Activated naive CD4-positive, alpha-beta T cell treated with anti-CD3 and anti-CD28 coated beads, Interleukin-2, amount 50 U/mL, for 72 hours (primary cell): ENCODE measurements around the gene OR52A1. TPM values are rescaled to one million over a fixed set of nuclear protein-coding genes. Genes with fewer than 3 reads are reported as not detected.
"Not testable (repeated sequence)": the region's sequence is repeated elsewhere in the genome, so short reads cannot be mapped to it uniquely, and the experiment has no call there.

ENCODE experiments used
- ATAC-seq, 2 donors: fragments of 150-1000 bp; cut with Tn5 transposase; 2 replicates each; pipeline ENCODE4 v1.10.0; 2021; ENCODE audit warnings: mild to moderate bottlenecking in 2 of 2, moderate library complexity in 2 of 2
- DNase-seq, 2 donors: peaks; one replicate each; pipeline ENCODE4 v3.0.0; 2021 to 2022; ENCODE audit warnings: low spot score in 2 of 2
- H3K27ac Mint-ChIP-seq, 2 donors: one replicate each; pipeline ENCODE4 v1.8.0; 2022; ENCODE audit warnings: mild to moderate bottlenecking in 2 of 2, mixed read lengths in 2 of 2
- H3K36me3 Mint-ChIP-seq, 2 donors: one replicate each; pipeline ENCODE4 v1.8.0; 2022; ENCODE audit warnings: mixed read lengths in 2 of 2
- H3K9me3 Mint-ChIP-seq, 2 donors: one replicate each; pipeline ENCODE4 v1.8.0; 2022; ENCODE audit warnings: mixed read lengths in 2 of 2
- total RNA-seq, 2 donors: library from RNA; stranded (reverse); gene quantifications; one replicate each; pipeline ENCODE4 v1.2.3, GENCODE V29; 2022

Gene OR52A1
- total RNA-seq, 2 donors from 2014 or later: not detected

DNA sequence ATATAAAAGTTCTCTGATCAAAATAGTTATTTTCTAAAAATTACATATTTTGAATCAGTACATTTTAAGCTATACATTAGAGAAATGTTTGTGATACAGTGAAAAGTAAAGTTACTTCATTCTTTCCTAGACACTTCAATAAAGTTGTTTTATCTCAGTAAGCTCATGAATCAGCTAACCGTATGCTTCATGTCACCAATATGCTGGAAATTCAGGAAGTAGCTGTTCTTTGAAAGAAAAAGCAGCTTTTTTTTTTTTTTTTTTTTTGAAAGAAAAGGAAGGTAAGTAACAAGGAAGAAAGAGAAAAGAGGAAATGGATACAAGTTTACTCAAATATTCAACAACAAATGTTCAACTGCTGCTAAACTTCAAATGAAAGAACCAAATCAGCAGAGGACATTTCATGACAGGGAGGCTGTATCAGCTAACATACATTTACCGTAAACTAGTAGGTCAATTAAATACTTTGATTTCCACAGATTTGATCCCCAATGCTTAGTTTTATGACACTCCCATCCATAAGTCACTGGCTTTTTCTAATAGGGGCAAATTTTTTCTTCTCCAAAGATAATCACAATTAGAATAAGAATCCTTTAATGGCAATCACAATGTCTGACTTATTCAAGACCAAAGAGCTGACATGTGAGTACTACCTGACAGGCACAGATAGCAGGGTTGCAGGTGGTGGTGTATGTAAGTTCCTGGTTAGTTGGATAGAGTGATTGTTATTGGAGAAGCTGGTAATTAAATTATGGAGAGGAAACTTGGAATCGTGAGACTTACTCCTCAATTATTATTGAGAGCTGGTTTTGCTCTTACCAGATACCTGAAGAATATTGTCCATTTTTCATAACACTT is 754 bp downstream of the OR52A1 start:
- Mint-ChIP-seq H3K9me3 (no peaks in the 10 kb centered on the region), H3K27ac (no peak overlapping the region), H3K36me3 (no peaks in the 10 kb centered on the region)
- ATAC-seq (no peak), DNase-seq (no peak)

DNA sequence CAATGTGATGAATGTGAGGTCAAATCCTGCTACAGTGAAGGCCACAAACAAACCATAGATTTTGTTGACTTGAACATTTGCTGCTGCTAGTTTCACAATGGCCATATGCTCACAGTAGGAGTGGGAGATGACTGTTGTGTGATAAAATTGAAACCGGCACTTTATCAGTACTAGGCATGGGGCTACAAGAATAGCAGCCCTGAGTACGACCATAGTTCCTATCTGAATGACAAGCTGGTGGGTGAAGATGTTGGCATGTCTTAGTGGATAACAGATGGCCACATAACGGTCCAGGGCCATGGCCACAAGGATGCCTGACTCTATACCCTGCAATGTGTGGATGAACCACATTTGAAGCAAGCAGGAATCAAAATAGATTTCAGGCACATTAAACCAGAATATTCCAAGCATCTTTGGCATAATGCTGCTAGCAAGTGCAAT is 2.8 kb downstream of the OR52A1 start:
- DNase-seq (no peak), ATAC-seq (no peak)
- H3K36me3 Mint-ChIP-seq: no peaks in the 10 kb centered on the region
- H3K27ac Mint-ChIP-seq: no peak overlapping the region
- no peaks in the 10 kb centered on the region for H3K9me3 Mint-ChIP-seq

DNA sequence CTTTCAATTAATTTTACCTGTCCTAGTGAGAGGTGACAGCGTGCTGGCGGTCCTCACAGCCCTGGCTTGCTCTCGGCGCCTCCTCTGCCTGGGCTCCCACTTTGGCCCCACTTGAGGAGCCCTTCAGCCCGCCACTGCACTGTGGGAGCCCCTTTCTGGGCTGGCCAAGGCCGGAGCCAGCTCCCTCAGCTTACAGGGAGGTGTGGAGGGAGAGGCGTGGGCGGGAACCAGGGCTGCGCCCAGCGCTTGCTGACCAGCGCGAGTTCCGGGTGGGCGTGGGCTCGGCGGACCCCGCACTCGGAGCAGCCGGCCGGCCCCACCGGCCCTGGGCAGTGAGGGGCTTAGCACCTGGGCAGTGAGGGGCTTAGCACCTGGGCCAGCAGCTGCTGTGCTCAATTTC is 10.4 kb downstream of the OR52A1 start:
- not testable (repeated sequence) for DNase-seq, ATAC-seq, H3K27ac Mint-ChIP-seq, H3K36me3 Mint-ChIP-seq, H3K9me3 Mint-ChIP-seq

DNA sequence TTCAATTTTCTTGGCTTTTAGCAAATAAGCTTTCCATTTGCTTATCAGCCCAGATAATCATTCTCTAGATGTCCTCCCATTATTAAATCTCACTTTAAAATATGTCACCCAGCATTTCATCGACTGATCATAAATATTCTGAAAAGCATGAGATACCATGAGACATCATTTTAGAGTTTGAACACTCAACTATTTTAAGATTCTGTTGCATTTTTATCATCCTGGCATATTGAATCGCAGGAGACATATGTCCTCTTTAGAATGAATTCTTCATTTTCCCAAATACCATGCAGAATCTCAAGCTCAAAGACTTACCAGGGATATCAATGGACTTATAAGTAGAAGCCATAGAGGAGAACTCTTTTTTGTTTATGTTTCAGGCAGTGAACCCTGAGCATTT is 16.6 kb downstream of the OR52A1 start, which contains the start of gene OR52A5:
OR52A5 (minus strand) TSS at position 361 of the 400 bp plus-strand sequence. CDS start 5,714 bp downstream, outside the sequence.
- Mint-ChIP-seq H3K27ac (no peak within 1 kb of the TSS), H3K9me3 (no peaks in the 10 kb centered on the region), H3K36me3 (no peaks in the 10 kb centered on the region)
- DNase-seq (no peak), ATAC-seq (no peak)

DNA sequence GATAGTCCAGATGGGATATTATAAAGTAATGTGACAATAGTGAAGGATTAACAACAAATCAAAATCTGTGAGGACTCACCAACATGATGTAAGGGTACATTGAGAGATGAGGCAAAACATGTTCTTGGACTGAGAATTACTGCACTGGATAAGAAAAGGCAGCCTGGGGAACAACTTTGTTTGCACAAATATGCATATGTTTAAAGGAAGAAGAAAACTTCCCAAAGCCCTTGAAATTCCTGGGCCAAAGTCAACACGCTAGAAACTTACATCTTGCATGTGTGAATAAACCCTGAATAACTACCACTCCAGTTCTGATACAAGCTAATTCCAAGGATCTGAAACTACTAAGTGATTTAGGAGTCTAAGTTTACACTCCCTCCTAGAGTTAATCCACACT is 17.5 kb downstream of the OR52A1 start:
- ATAC-seq: no peak
- no peak for DNase-seq
- Mint-ChIP-seq H3K36me3 (no peaks in the 10 kb centered on the region), H3K9me3 (no peaks in the 10 kb centered on the region), H3K27ac (no peak overlapping the region)

DNA sequence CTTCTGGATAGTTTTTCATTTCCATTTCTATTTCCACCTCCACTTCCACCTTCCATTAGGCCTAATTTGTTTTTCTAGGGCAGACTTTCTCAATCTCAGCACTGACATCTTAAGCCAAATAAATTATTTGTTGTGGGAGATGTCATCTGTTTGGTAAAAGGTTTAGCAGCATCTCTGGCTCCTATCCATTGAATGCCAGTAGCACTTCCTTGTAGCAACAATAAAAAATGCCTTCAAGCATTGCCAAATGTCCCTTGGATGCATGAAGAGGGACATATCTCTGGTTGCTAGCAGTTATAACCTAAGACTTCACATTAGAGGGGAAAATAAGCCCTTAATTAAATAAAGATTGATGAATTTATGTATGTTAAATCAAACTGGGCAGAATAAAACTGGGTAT is 18.3 kb downstream of the OR52A1 start:
- DNase-seq: no peak
- H3K27ac Mint-ChIP-seq: no peak overlapping the region
- no peaks in the 10 kb centered on the region for H3K36me3 Mint-ChIP-seq
- no peak for ATAC-seq
- H3K9me3 Mint-ChIP-seq: no peaks in the 10 kb centered on the region

DNA sequence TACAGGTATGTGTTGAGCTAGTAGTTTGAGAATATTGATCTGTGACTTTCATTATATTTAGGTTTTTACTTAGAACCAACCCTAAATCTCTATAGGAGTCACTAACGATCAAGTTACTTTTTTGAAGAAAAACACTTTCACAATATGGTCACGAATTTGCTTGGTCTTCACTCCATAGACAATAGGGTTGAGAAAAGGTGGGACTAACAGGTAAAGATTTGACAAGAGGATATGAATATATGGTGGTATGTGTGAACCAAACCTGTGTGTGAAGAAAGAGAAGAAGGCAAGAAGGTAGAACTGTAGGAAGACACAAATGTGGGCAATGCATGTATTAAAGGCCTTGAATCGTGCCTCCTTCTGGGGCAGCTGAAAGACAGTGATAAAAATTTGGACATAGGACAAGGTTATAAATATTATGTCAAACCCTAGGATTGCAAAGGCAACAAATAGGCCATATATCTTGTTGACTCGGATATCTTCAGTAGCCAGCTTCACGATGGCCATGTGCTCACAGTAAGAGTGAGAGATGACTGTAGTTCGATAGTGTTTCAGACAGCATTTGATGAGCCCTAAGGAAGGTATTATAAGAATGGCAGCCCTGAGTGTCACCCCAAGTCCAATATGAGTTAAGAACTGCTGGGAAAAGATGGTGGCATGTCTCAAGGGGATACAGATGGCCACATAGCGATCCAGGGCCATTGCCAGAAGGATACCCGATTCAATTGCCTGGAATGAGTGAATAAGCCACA is 22.8 kb downstream of the OR52A1 start:
- H3K36me3 Mint-ChIP-seq: no peaks in the 10 kb centered on the region
- DNase-seq: no peak
- no peak overlapping the region for H3K27ac Mint-ChIP-seq
- no peak for ATAC-seq
- H3K9me3 Mint-ChIP-seq: no peaks in the 10 kb centered on the region

DNA sequence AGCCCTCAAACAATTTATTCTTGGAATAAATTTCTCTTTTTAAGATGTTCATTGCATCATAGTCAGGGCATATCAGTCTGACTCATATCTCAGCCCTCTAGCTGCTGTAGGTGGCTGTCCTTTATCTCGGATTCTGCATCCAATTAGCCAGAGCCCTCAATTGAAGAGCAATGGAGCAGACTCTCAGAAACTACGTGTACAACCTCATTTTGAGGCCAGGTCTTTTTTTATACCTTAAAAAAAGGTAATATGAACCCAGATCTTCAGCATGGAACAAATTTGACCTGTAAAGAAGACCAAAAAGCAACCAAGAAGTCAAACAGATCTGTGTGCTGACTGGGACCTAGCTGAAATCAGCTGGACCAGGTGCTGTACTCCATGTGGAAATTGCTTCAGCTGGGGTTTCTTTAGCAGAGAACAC is 25.1 kb downstream of the OR52A1 start:
- Mint-ChIP-seq H3K9me3 (no peaks in the 10 kb centered on the region), H3K36me3 (no peaks in the 10 kb centered on the region), H3K27ac (no peak overlapping the region)
- no peak for ATAC-seq
- DNase-seq: no peak

DNA sequence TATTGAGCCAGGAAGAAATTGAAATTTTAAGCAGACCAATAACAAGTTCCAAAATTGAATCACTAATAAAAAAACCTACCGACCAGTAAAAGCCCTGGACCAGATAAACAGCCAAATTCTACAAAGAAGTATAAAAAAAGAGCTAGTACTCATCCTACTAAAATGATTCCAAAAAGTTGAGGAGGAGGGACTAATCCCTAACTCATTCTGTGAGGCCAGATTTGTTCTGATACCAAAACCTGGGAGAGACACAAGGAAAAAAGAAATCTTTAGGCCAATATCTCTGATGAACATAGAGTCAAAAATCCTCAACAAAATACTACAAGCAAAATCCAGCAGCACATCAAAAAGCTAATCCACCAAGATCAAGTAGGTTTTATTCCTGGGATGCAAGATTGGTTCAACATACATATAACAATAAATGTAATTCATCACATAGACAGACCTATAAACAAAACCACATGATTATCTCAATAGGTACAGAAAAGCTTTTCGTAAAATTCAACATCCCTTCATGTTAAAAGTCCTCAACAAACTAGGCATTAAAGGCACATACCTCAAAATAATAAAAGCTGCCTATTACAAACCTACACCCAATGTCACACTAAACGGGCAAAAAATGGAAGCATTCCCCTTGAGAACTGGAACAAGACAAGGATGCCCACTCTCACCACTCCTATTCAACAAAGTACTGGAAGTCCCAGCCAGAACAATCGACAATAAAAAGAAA is 29.5 kb downstream of the OR52A1 start:
- ATAC-seq (no peak), DNase-seq (no peak)
- no peaks in the 10 kb centered on the region for H3K36me3 Mint-ChIP-seq
- no peak overlapping the region for H3K27ac Mint-ChIP-seq
- no peaks in the 10 kb centered on the region for H3K9me3 Mint-ChIP-seq

DNA sequence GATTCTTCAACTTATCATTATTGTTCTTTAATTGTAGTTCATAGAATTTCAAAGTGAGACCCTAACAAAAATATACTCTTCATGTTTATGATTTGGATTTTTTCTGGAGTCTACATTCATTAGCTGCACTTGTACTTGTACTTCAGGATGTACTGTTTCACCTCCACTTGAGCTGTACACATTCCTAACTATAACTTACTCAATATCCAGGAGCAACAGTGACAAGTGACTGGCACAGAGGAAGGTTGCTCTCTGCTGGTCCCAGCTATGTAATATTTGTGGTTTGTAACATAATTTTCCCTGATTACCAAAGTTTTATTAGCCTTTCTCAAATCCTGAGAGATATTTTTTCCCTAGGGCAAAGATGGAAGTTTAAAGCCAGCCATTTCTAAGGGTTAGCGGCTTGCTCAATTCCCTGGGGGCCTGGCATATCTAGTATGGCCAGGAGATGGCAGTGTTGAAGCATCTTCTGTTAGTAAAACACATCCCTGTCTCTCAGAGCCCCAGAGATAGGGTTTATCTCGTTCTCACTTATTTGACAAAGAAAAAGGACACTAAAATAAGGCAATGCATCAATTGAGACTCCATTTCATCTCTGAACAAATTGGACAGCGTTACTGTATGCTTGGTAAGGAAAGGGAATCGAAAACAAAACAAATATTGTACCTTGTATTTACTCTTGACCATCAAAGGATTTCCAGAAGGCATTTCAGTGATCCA is 30.6 kb downstream of the OR52A1 start:
- H3K9me3 Mint-ChIP-seq: no peaks in the 10 kb centered on the region
- no peak overlapping the region for H3K27ac Mint-ChIP-seq
- H3K36me3 Mint-ChIP-seq: no peaks in the 10 kb centered on the region
- ATAC-seq (peak; percentile 57 to 71), DNase-seq (peak in 1 of 2 donors; percentile 53)

DNA sequence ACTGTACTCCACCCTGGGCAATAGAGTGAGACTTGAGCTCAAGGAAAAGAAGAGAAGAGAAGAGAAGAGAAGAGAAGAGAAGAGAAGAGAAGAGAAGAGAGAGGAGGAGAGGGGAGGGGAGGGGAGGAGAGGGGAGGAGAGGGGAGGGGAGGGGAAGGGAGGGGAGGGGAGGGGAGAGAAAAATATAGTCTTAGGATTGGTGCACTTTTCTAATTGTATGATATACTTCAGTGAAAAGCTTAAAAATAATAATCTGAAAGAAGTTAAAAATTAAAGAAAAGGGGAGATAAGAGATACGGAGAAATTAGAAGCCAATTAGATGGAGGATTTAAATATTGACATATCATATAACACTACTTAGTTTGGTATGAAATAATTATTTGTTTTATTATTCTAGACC is 35.7 kb downstream of the OR52A1 start:
- DNase-seq (no peak), ATAC-seq (no peak)
- Mint-ChIP-seq H3K27ac (no peak overlapping the region), H3K36me3 (no peaks in the 10 kb centered on the region), H3K9me3 (peaks cover 0 to 4% of the 10 kb centered on the region in 2 donors)

DNA sequence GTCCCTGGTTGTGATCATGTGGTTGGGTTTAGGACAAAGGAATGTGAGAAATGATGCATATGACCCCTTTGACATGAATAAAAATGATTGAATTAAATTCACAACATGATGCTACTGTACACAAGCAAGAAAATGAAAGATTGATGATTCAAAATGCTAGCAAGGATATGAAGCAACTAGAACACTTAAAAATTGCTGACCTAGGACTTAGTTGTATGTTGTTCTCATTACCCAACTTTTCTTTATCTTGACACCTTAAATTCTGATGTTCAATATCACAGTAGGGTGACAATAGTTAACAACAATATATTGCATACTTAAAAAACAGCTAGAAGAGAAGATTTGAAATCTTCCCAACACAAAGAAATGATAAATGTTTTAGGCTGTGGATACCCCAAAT is 37.0 kb downstream of the OR52A1 start:
- DNase-seq (no peak), ATAC-seq (no peak)
- no peaks in the 10 kb centered on the region for H3K36me3 Mint-ChIP-seq
- no peak overlapping the region for H3K27ac Mint-ChIP-seq
- H3K9me3 Mint-ChIP-seq: peaks cover 0 to 4% of the 10 kb centered on the region in 2 donors

DNA sequence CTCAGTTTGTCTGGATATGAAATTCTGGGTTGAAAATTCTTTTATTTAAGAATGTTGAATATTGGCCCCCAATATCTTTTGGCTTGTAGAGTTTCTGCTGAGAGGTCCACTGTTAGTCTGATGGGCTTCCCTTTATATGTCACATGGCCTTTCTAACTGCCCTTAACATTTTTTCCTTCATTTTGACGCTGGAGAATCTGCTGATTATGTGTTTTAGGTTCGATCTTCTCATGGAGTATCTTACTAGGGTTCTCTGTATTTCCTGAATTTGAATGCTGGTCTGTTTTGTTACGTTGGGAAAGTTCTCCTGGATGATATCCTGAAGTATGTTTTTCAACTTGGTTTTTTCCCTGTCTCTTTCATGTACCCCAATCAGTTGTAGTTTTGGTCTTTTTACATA is 39.2 kb downstream of the OR52A1 start:
- no peaks in the 10 kb centered on the region for H3K36me3 Mint-ChIP-seq
- ATAC-seq (no peak), DNase-seq (no peak)
- H3K9me3 Mint-ChIP-seq: peaks cover 0 to 4% of the 10 kb centered on the region in 2 donors
- no peak overlapping the region for H3K27ac Mint-ChIP-seq

DNA sequence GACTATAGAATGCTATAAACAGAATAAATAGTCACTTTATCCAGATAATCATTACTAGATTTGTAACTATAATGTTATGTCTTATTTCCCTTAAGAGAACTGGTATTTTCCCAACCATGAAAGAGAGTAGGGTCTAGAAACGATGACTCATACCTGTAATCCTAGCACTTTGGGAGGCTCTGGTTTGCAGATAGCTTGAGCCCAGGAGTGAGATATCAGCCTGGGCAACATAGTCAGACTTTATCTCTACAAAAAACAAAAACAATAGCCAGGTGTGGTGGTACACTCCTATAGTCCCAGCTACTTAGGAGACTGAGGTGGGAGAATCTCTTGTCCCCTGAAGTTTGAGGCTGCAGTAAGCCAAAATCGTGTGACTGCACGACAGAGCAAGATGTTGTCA is 47.3 kb downstream of the OR52A1 start:
- DNase-seq: no peak
- H3K9me3 Mint-ChIP-seq: no peaks in the 10 kb centered on the region
- H3K36me3 Mint-ChIP-seq: no peaks in the 10 kb centered on the region
- H3K27ac Mint-ChIP-seq: no peak overlapping the region
- ATAC-seq: no peak

DNA sequence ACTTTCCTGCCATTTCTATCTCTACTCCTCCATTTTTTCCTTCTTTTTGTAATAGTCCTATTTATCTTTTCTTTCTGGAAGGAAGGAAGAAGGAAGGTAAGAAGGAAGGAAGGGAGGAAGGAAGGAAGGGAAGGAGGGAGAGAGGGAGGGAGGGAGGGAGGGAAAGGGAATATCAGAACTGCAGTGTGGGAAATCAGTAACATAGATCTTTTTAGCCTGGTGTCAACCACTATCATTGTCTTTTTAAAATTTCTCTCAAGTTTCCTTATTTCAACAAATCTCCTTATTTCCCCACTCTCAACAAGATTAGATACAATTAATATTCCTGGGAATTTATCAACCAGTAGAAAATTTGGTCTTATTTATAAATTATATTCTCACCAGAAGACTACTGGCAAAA is 51.5 kb downstream of the OR52A1 start:
- DNase-seq: no peak
- no peak overlapping the region for H3K27ac Mint-ChIP-seq
- no peak for ATAC-seq
- no peaks in the 10 kb centered on the region for H3K36me3 Mint-ChIP-seq
- H3K9me3 Mint-ChIP-seq: no peaks in the 10 kb centered on the region

DNA sequence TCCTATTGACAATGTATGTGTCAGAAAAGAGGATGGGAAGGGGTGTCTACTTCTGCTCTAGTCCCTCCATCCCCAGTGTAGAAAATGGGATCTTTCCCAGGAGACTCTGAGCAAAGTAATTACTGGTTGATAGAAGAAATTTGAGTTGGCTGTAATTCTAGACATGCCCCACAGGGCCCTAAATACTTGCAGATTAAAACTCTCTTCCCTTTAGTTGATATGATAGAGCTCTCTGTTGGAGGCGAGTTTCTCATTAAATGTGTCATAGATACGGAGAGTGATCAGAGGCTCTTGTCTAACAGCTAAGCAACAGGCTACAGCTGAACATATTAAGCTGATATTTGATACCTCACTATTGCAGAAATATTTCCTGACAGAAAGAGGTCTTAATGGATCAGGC is 52.3 kb downstream of the OR52A1 start:
- DNase-seq (no peak), ATAC-seq (no peak)
- no peak overlapping the region for H3K27ac Mint-ChIP-seq
- H3K9me3 Mint-ChIP-seq: no peaks in the 10 kb centered on the region
- H3K36me3 Mint-ChIP-seq: no peaks in the 10 kb centered on the region
